GM12891 (cell line): Measurements from ENCODE around the gene LSM3.

Experiments
- PAX5 ChIP-seq: IDR thresholded peaks from 2 replicates; pipeline ENCODE4 v1.6.1; 2011; ENCODE audit warnings: low read length, moderate library complexity, mild to moderate bottlenecking; ENCODE audit not compliant: insufficient read depth, severe bottlenecking
- POLR2A ChIP-seq: IDR thresholded peaks from 2 replicates; pipeline ENCODE4 v1.6.1; 2011; ENCODE audit warnings: low read depth, low read length, control low read depth
- POLR2AphosphoS5 ChIP-seq: IDR thresholded peaks from 2 replicates; pipeline ENCODE4 v1.6.1; 2011; ENCODE audit warnings: low read depth, low read length, control low read depth
- POU2F2 ChIP-seq: IDR thresholded peaks from 2 replicates; pipeline ENCODE4 v1.6.1; 2011; ENCODE audit warnings: low read depth, mild to moderate bottlenecking, control low read depth, low read length, moderate library complexity
- SPI1 ChIP-seq: IDR thresholded peaks from 2 replicates; pipeline ENCODE4 v1.6.1; 2011; ENCODE audit warnings: low read depth, low read length, control low read depth
- TAF1 ChIP-seq: IDR thresholded peaks from 2 replicates; pipeline ENCODE4 v1.6.1; 2011; ENCODE audit warnings: low read depth, low read length, control low read depth

- TF ChIP-seq TAF1, result no peak
- no peak for TF ChIP-seq POLR2A
- no peak for TF ChIP-seq SPI1
- TF ChIP-seq POLR2AphosphoS5, result no peak
- no peak for TF ChIP-seq POU2F2
- TF ChIP-seq PAX5, result no peak
Observed at GRCh38 chr3:14181253-14181652, 2.6 kb downstream of the LSM3 start.
